Measurements from ENCODE around the gene TRIM67. TPM values are rescaled to one million over a fixed set of nuclear protein-coding genes. Genes with fewer than 3 reads are reported as not detected.
A peak's percentile ranks its signal among the peaks of the same experiment; 100 is the strongest.

The TRIM67 gene
- total and polyA plus RNA-seq, 9 of the 15 experiments (the other 6 are each of a cell fraction or from before 2014, with no cell fraction given), result 0.04 to 0.60 (median 0.31) TPM

DNA sequence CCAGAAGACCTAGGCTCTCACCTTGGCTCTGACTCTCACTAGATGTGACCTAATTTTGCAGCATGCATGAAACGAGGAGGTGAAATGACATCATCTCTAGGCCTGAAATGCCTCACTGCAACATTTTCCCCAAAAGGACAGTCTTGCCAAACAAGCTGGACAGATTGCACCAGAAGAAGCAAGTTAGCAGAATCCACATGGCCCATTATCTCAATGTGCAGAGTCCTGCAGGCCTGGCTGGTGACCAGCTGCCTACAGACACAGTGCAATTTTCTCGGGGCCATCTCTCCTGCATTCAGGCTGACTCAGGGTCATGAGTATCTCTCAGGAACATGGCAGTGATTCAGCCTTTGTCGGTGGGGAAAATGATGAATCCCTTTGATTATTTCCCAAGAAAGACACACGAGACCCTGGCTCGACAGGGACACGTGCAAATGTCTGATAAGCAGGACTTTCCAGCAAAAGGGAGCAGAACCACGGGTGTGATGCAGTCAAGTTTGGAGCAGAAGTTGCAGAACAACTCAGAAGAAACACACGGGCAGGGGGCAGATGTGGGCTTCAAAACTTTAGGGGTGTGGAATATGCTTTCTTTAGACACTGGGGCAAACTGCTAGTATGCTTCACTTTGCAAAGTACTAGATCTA, 38.7 kb downstream of the TRIM67 start (continued):
- TF ChIP-seq ZBTB40 (IDR thresholded peaks at IDR 0.05) (peak; percentile 40; the same call in 1 of the 2 replicates), ZBTB40 (CRISPR knock-in tag; IDR thresholded peaks at IDR 0.05) (no peak), JUN (IDR thresholded peaks at IDR 0.05; ENCODE audit: borderline replicate concordance, low read depth, low read length) (peak; percentile 95), JUN (CRISPR knock-in tag; IDR thresholded peaks at IDR 0.05; ENCODE audit: borderline replicate concordance) (no peak; the same call in 1 of the 2 replicates), XRCC3 (IDR thresholded peaks at IDR 0.05) (no peak), CC2D1A (IDR thresholded peaks at IDR 0.05) (peak; percentile 72), KDM2B (CRISPR knock-in tag; IDR thresholded peaks at IDR 0.05) (no peak), ZFX (CRISPR knock-in tag; IDR thresholded peaks at IDR 0.05) (peak; percentile 77), ZKSCAN8 (CRISPR knock-in tag; IDR thresholded peaks at IDR 0.05) (peak; percentile 87), SRSF7 (optimal IDR thresholded peaks at IDR 0.05; ENCODE audit: low read depth, low read length) (no peak), ATF7 (IDR thresholded peaks at IDR 0.05) (peak; percentile 98), NONO (IDR thresholded peaks at IDR 0.05; ENCODE audit: low read depth in 2 of 2, low read length in 1 of 2) (no peak), RAD51 (IDR thresholded peaks at IDR 0.05; ENCODE audit: borderline replicate concordance, low read depth) (peak; percentile 46; the same call in 1 of the 2 replicates), PHF20 (IDR thresholded peaks at IDR 0.05; ENCODE audit: partially characterized antibody) (no peak), POLR2H (tag; IDR thresholded peaks at IDR 0.05; ENCODE audit: low read depth) (no peak), SAFB2 (IDR thresholded peaks at IDR 0.05; ENCODE audit: borderline replicate concordance, low read depth, low read length, severe bottlenecking) (no peak), POLR2AphosphoS5 (IDR thresholded peaks at IDR 0.05; ENCODE audit: control insufficient read depth, insufficient read depth, low read depth, low read length) (peak; percentile 85)
- TF ChIP-seq, protein P1, sequence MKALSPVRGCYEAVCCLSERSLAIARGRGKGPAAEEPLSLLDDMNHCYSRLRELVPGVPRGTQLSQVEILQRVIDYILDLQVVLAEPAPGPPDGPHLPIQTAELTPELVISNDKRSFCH (CRISPR knock-in tag; IDR thresholded peaks at IDR 0.05), result no peak
- TF ChIP-seq, protein P1 (tag; IDR thresholded peaks at IDR 0.05), result peak; percentile 51; the same call in 1 of the 2 replicates

Measured in K562 (cell line).